B cell (primary cell): Measurements from ENCODE around the gene DCAF8L1. TPM values are rescaled to one million over a fixed set of nuclear protein-coding genes. Genes with fewer than 3 reads are reported as not detected.

Experiments
- ATAC-seq: fragments of 200-7000 bp; cut with Tn5 transposase; one replicate; pipeline ENCODE4 v1.10.0; 2021; ENCODE audit warnings: low read depth, mild to moderate bottlenecking, moderate number of reproducible peaks, moderate library complexity
- CTCF ChIA-PET: fragments of 350-600 bp; sonication (Branson Sonifier 250); formaldehyde crosslinking; loops from one replicate; lab custom pipeline; 2021; ENCODE audit warnings: antibody characterized with exemption, inconsistent platforms; lab: Charles Lee
- POLR2A ChIA-PET: fragments of 350-600 bp; sonication (Branson Sonifier 250); formaldehyde crosslinking; loops from one replicate; lab custom pipeline; 2021; ENCODE audit warnings: antibody characterized with exemption; lab: Charles Lee
- DNase-seq: peaks from one replicate; pipeline ENCODE4 v3.0.0; 2013
- H2AFZ ChIP-seq: 2 replicates; pipeline ENCODE4 v1.6.1; 2012; ENCODE audit warnings: mild to moderate bottlenecking, low read depth, low read length; ENCODE audit not compliant: insufficient read depth, poor library complexity, severe bottlenecking
- H3K27ac ChIP-seq, 2 donors: 1 replicate in 1 of 2; 2 replicates in 1 of 2; pipeline ENCODE4 v1.5.1; 2012 to 2013; ENCODE audit warnings: low read length in 2 of 2, mild to moderate bottlenecking in 2 of 2, moderate library complexity in 1 of 2
- H3K27me3 ChIP-seq, 4 experiments: fragments of 200-600 bp in 1 of 4; sonication (generic) in 1 of 4; replicated peaks in 1 of 4; 1 replicate in 2 of 4; 2 replicates in 2 of 4; pipeline versions ENCODE4 v1.6.1 to v1.7.0; 2013 to 2016; ENCODE audit warnings: low read length in 3 of 4, mild to moderate bottlenecking in 2 of 4, mixed read lengths in 1 of 4, moderate library complexity in 1 of 4; ENCODE audit not compliant: insufficient read depth in 4 of 4, control insufficient read depth in 3 of 4; ENCODE audit errors: control extremely low read depth in 1 of 4
- H3K36me3 ChIP-seq, 2 experiments: replicated peaks in 1 of 2; 1 replicate in 1 of 2; 2 replicates in 1 of 2; pipeline versions ENCODE4 v1.6.1 to v1.7.1; 2013; ENCODE audit warnings: low read length in 1 of 2; ENCODE audit not compliant: insufficient read depth in 2 of 2, control insufficient read depth in 1 of 2; ENCODE audit errors: control extremely low read depth in 1 of 2, extremely low read depth in 1 of 2
- H3K4me1 ChIP-seq, 2 donors: fragments of 200-600 bp in 1 of 2; sonication (generic) in 1 of 2; 1 replicate in 1 of 2; 2 replicates in 1 of 2; pipeline versions ENCODE4 v1.5.1 to v1.6.1; 2013 to 2017; ENCODE audit warnings: low read length in 2 of 2; ENCODE audit not compliant: control insufficient read depth in 2 of 2, insufficient read depth in 2 of 2
- H3K4me2 ChIP-seq: replicated peaks from 2 replicates; pipeline ENCODE3; 2012; ENCODE audit warnings: mild to moderate bottlenecking, low read depth, low read length; ENCODE audit not compliant: poor library complexity, severe bottlenecking
- H3K4me3 ChIP-seq, 5 experiments: fragments of 200-600 bp in 1 of 5; sonication (generic) in 1 of 5; 1 replicate in 3 of 5; 2 replicates in 2 of 5; pipeline versions ENCODE4 v1.5.1 to v1.7.0; 2011 to 2016; ENCODE audit warnings: low read length in 4 of 5, mild to moderate bottlenecking in 4 of 5, low read depth in 2 of 5, control low read depth in 1 of 5, moderate library complexity in 1 of 5; ENCODE audit not compliant: insufficient read depth in 1 of 5; ENCODE audit errors: control extremely low read depth in 1 of 5, extremely low read depth in 1 of 5
- H3K79me2 ChIP-seq: fragments of 200-600 bp; sonication (generic); one replicate; pipeline ENCODE4 v1.6.0; 2016; ENCODE audit warnings: low read length; ENCODE audit not compliant: control insufficient read depth, insufficient read depth
- H3K9ac ChIP-seq: fragments of 200-600 bp; sonication (generic); 2 replicates; pipeline ENCODE4 v1.6.1; 2017; ENCODE audit warnings: mild to moderate bottlenecking, low read length, moderate library complexity
- H3K9me3 ChIP-seq, 3 donors: one replicate each; pipeline versions ENCODE4 v1.6.1 to v1.7.1; 2013; ENCODE audit warnings: low read length in 2 of 3; ENCODE audit not compliant: control insufficient read depth in 2 of 3, insufficient read depth in 1 of 3; ENCODE audit errors: control extremely low read depth in 1 of 3
- H4K20me1 ChIP-seq: 2 replicates; pipeline ENCODE4 v1.6.0; 2012; ENCODE audit warnings: mild to moderate bottlenecking, low read length; ENCODE audit not compliant: insufficient read depth, control insufficient read depth, poor library complexity, severe bottlenecking
- H3K27ac Mint-ChIP-seq: one replicate; pipeline ENCODE4 v1.8.0; 2021; ENCODE audit warnings: mixed read lengths
- H3K27me3 Mint-ChIP-seq: one replicate; pipeline ENCODE4 v1.8.0; 2021; ENCODE audit warnings: mixed read lengths
- H3K4me1 Mint-ChIP-seq: one replicate; pipeline ENCODE4 v1.8.0; 2021; ENCODE audit warnings: mixed read lengths
- H3K4me3 Mint-ChIP-seq: one replicate; pipeline ENCODE4 v1.8.0; 2021; ENCODE audit warnings: mixed read lengths
- H3K9me3 Mint-ChIP-seq: one replicate; pipeline ENCODE4 v1.8.0; 2022; ENCODE audit warnings: mixed read lengths; ENCODE audit not compliant: insufficient read depth
- CTCF ChIP-seq: fragments of 200-600 bp; IDR thresholded peaks from one replicate; pipeline ENCODE4 v1.8.0; 2022; ENCODE audit warnings: antibody characterized with exemption, mild to moderate bottlenecking
- EZH2 ChIP-seq: IDR thresholded peaks from 2 replicates; pipeline ENCODE4 v1.6.1; 2012; ENCODE audit warnings: borderline replicate concordance, low read depth, mild to moderate bottlenecking, moderate library complexity, low read length; ENCODE audit not compliant: insufficient read depth, poor library complexity, severe bottlenecking
- WGBS: methylation state at CpG from one replicate; pipeline ENCODE4 v1.1.5; 2013; ENCODE audit warnings: missing lambda C conversion rate; ENCODE audit not compliant: insufficient coverage; 5-methylcytosine and 5-hydroxymethylcytosine counted together
- intact Hi-C: fragments of 100-400 bp; cut with micrococcal nuclease; formaldehyde crosslinking; loops from one replicate; pipeline ENCODE4 v1.10.0; 2022
- polyA plus RNA-seq: library from polyadenylated mRNA; depleted of rRNA; stranded (reverse); fragments of >200 nt; gene quantifications from 2 replicates; pipeline ENCODE4 v1.2.3, GENCODE V29; 2012
- total RNA-seq, 2 donors: library from RNA; stranded (reverse); fragments of 120-200 nt in 1 of 2; gene quantifications; 1 replicate in 1 of 2; 2 replicates in 1 of 2; pipeline versions ENCODE4 v1.2.3 to v1.2.4, GENCODE V29; 2013 to 2022

Gene DCAF8L1
- total and polyA plus RNA-seq, 2 donors (not counting 1 experiment from before 2014, with no cell fraction given) = not detected

- no peak overlapping the region for H3K4me3 Mint-ChIP-seq
- no peak for ATAC-seq
- no peak overlapping the region for H3K27ac Mint-ChIP-seq
- H3K9me3 Mint-ChIP-seq = no peaks in the 10 kb centered on the region
- H3K4me1 ChIP-seq = no peaks in the 10 kb centered on the region
- H3K9ac ChIP-seq = no peak overlapping the region
- no peaks in the 10 kb centered on the region for H4K20me1 ChIP-seq
- no peak overlapping the region for H3K4me3 ChIP-seq
- H3K79me2 ChIP-seq = no peaks in the 10 kb centered on the region
- H3K9me3 ChIP-seq = no peaks in the 10 kb centered on the region
- no peak overlapping the region for H2AFZ ChIP-seq
- TF ChIP-seq CTCF (no peak), EZH2 (no peak)
- no peak for DNase-seq
- intact Hi-C loops = no loop called here
- H3K27me3 ChIP-seq = no peaks in the 10 kb centered on the region
- POLR2A ChIA-PET = no interaction called here
- no CpG with 5 or more reads among the region's 2 CpGs for WGBS
- no peak overlapping the region for H3K4me2 ChIP-seq
- H3K27me3 Mint-ChIP-seq = no peaks in the 10 kb centered on the region
- CTCF ChIA-PET = no interaction called here
- H3K4me1 Mint-ChIP-seq = no peaks in the 10 kb centered on the region
- no peak overlapping the region for H3K27ac ChIP-seq
- H3K36me3 ChIP-seq = no peaks in the 10 kb centered on the region
Measured at GRCh38 chrX:27968352-27968751, 12.9 kb downstream of the DCAF8L1 start.

- Mint-ChIP-seq H3K27me3 (no peaks in the 10 kb centered on the region), H3K4me3 (no peak overlapping the region), H3K4me1 (no peaks in the 10 kb centered on the region), H3K9me3 (peaks cover 2% of the 10 kb centered on the region), H3K27ac (no peak overlapping the region)
- intact Hi-C loops = no loop called here
- ChIA-PET CTCF (no interaction called here), POLR2A (no interaction called here)
- Histone ChIP-seq H3K4me1 (no peaks in the 10 kb centered on the region), H4K20me1 (no peaks in the 10 kb centered on the region), H3K27me3 (no peaks in the 10 kb centered on the region), H3K9me3 (no peaks in the 10 kb centered on the region), H3K9ac (no peak overlapping the region), H3K79me2 (no peaks in the 10 kb centered on the region), H3K4me2 (no peak overlapping the region), H3K27ac (no peak overlapping the region), H3K36me3 (no peaks in the 10 kb centered on the region), H3K4me3 (no peak overlapping the region), H2AFZ (no peak overlapping the region)
- no CpG with 5 or more reads among the region's 1 CpG for WGBS
- ATAC-seq (no peak), DNase-seq (no peak)
- no peak for TF ChIP-seq EZH2
- TF ChIP-seq CTCF = no peak
Measured at GRCh38 chrX:27966955-27967354, 14.3 kb downstream of the DCAF8L1 start.
